GM19043 (cell line): ENCODE data around the gene RPH3AL.
"Not testable (repeated sequence)": the region's sequence is repeated elsewhere in the genome, so short reads cannot be mapped to it uniquely, and the experiment has no call there.

Source experiments
- ATAC-seq: cut with Tn5 transposase; IDR thresholded peaks from one replicate; pipeline ENCODE4 v1.9.1; 2021; ENCODE audit warnings: low read depth; ENCODE audit not compliant: unreplicated experiment

Gene RPH3AL

GRCh38 chr17:381516-381915, 28.9 kb upstream of the RPH3AL start:
- no peak for ATAC-seq

GRCh38 chr17:379531-380465, 27.2 kb upstream of the RPH3AL start:
- no peak for ATAC-seq

GRCh38 chr17:378068-378467, 25.5 kb upstream of the RPH3AL start:
- ATAC-seq: no peak

- no peak for ATAC-seq
Observed at GRCh38 chr17:376936-377863, 24.6 kb upstream of the RPH3AL start.

- no peak for ATAC-seq
Observed at GRCh38 chr17:373613-374230, 21.1 kb upstream of the RPH3AL start.

- no peak for ATAC-seq
Observed at GRCh38 chr17:372157-373152, 19.8 kb upstream of the RPH3AL start.

- ATAC-seq: no peak
Observed at GRCh38 chr17:371583-371982, 19.0 kb upstream of the RPH3AL start.

- ATAC-seq: not testable (repeated sequence)
Observed at GRCh38 chr17:367656-368055, 15.0 kb upstream of the RPH3AL start.

GRCh38 chr17:366657-367615, 14.3 kb upstream of the RPH3AL start:
- ATAC-seq: not testable (repeated sequence)

GRCh38 chr17:364766-365165, 12.2 kb upstream of the RPH3AL start:
- no peak for ATAC-seq

GRCh38 chr17:364308-364707, 11.7 kb upstream of the RPH3AL start:
- no peak for ATAC-seq

GRCh38 chr17:362721-363120, 10.1 kb upstream of the RPH3AL start:
- no peak for ATAC-seq

GRCh38 chr17:360092-360750, 7.6 kb upstream of the RPH3AL start:
- ATAC-seq: no peak

GRCh38 chr17:358491-359151, 6.0 kb upstream of the RPH3AL start:
- no peak for ATAC-seq

GRCh38 chr17:357644-358043, 5.0 kb upstream of the RPH3AL start:
- no peak for ATAC-seq

- ATAC-seq: no peak
Observed at GRCh38 chr17:356671-357434, 4.2 kb upstream of the RPH3AL start.
